Astrocyte of the cerebellum (primary cell): Measurements from ENCODE around the gene TNIP3.
A peak's percentile ranks its signal among the peaks of the same experiment; 100 is the strongest.

Experiments
- DNase-seq: peaks from one replicate; pipeline ENCODE4 v3.0.0-alpha.2; 2011; ENCODE audit warnings: low read depth
- H3K4me3 ChIP-seq: 2 replicates; pipeline ENCODE4 v1.5.1; 2011; ENCODE audit warnings: mild to moderate bottlenecking, low read depth, low read length, moderate library complexity
- in situ Hi-C: cut with HindIII; loops from 2 replicates; pipeline ENCODE4 v1.10.0; 2017; ENCODE audit warnings: low sequenced_read_pairs
- TF ChIP-seq, protein P1 (sequence below): IDR thresholded peaks from 2 replicates; pipeline ENCODE4 v1.5.1; 2012; ENCODE audit warnings: low read length, low read depth, moderate library complexity, mild to moderate bottlenecking; ENCODE audit errors: missing control alignments

TNIP3 gene

GRCh38 chr4:121151942-121152341 lies 12.2 kb downstream of the TNIP3 start:
- no peak for DNase-seq
- H3K4me3 ChIP-seq: no peak overlapping the region
- in situ Hi-C loops: no loop called here
- TF ChIP-seq, protein P1, sequence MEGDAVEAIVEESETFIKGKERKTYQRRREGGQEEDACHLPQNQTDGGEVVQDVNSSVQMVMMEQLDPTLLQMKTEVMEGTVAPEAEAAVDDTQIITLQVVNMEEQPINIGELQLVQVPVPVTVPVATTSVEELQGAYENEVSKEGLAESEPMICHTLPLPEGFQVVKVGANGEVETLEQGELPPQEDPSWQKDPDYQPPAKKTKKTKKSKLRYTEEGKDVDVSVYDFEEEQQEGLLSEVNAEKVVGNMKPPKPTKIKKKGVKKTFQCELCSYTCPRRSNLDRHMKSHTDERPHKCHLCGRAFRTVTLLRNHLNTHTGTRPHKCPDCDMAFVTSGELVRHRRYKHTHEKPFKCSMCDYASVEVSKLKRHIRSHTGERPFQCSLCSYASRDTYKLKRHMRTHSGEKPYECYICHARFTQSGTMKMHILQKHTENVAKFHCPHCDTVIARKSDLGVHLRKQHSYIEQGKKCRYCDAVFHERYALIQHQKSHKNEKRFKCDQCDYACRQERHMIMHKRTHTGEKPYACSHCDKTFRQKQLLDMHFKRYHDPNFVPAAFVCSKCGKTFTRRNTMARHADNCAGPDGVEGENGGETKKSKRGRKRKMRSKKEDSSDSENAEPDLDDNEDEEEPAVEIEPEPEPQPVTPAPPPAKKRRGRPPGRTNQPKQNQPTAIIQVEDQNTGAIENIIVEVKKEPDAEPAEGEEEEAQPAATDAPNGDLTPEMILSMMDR: no peak

GRCh38 chr4:121150486-121150885 lies 13.6 kb downstream of the TNIP3 start:
- DNase-seq: no peak
- H3K4me3 ChIP-seq: no peak overlapping the region
- TF ChIP-seq, protein P1: no peak
- in situ Hi-C loops: no loop called here

DNA sequence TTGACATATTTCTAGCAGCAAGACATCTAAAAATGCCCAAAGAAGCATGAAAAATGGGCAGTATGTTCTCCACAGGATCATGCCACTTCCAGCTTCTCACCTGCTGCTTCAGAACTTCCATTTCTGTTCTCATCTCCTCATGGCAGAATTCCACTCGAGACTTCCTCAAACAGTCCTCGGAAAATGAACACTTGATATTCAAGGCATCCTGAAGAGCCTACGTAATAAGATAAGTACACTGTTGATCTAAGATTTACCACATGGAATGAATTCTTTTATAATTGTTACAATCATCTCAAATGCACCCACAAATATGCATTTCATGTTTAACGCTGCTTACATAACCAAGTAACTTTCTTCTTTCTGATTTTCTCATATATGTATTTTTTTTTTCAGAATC lies 14.1 kb downstream of the TNIP3 start:
- DNase-seq: no peak
- in situ Hi-C loops: no loop called here
- H3K4me3 ChIP-seq: no peak overlapping the region
- TF ChIP-seq, protein P1: no peak

DNA sequence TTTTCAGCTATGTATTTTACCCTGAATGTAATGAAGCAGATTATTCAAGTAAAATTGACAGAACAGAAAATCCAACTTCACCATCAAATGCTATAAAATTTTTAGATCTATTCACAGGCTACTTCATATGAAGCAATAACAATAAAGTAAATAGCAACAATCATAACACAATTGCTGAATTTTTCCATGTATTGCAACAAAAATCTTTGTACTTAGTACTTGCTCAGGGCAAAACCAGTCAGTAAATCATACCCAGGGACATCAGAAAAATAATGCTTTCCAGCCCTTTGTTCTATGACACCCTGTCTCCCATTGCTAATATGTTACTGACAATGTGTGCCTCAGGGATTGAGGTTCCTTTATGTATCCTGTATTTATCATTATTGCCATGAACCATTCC lies 15.5 kb downstream of the TNIP3 start:
- in situ Hi-C loops: no loop called here

GRCh38 chr4:121148000-121148399 lies 16.1 kb downstream of the TNIP3 start:
- no peak overlapping the region for H3K4me3 ChIP-seq
- in situ Hi-C loops: no loop called here
- DNase-seq: no peak
- TF ChIP-seq, protein P1: no peak

More for the DNA sequence above, 15.5 kb downstream of the TNIP3 start:
- no peak for DNase-seq
- TF ChIP-seq, protein P1: no peak
- no peak overlapping the region for H3K4me3 ChIP-seq

DNA sequence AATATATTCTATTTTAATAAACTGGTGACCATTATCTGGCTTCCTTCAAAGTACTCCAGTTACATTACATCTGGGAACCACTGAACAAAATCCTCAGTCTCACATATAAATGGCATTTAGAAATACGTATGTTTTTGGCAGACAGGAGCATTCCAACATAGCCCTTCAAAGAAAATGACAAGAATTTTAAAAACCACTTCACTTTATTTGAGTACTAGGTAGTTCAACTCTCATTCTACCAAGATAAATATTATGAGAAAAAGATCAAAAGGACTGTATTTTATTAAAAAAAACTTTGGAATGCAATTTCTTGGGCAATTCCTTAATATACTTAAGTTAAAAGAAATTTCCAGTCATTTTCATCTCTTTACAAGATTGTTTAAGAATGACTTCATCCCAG lies 17.6 kb downstream of the TNIP3 start:
- no peak overlapping the region for H3K4me3 ChIP-seq
- in situ Hi-C loops: no loop called here
- TF ChIP-seq, protein P1: no peak
- DNase-seq: peak; percentile 73

DNA sequence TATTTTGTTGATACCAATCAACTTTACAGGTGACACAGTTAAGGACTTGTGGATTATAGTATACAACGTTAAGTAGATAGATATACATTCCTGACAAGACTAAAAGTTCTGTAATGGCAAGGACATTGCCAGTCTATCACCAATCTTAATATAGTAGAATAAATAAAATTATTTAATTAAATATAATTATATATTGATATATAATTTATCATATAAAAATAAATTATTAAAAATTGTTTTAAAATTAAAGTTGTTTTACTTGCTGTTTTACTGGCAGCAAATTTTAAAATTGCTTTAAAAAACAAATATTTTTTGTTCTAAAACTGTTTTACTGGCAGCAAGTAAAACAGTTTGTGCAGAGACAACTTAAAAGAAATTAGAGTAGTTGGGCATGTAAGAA lies 18.7 kb downstream of the TNIP3 start:
- TF ChIP-seq, protein P1: no peak
- DNase-seq: no peak
- H3K4me3 ChIP-seq: no peak overlapping the region
- in situ Hi-C loops: no loop called here
